HepG2 (cell line): Measurements from ENCODE around the gene SERTAD4. TPM values are rescaled to one million over a fixed set of nuclear protein-coding genes. Genes with fewer than 3 reads are reported as not detected.
"Not testable (repeated sequence)": the region's sequence is repeated elsewhere in the genome, so short reads cannot be mapped to it uniquely, and the experiment has no call there.

Experiments
- ATAC-seq: fragments of 200-7000 bp; cut with Tn5 transposase; 3 replicates; pipeline ENCODE4 v1.9.1; 2020; ENCODE audit warnings: mild to moderate bottlenecking, moderate library complexity
- BruUV-seq: library from RNA; stranded (reverse); fragments of 400-500 nt; replicated peaks from 2 replicates; lab custom pipeline; 2021; lab: Mats Ljungman, UMichigan
- CTCF ChIA-PET: fragments of 300-600 bp; formaldehyde crosslinking; extraction: SDS; loops from one replicate; lab custom pipeline; 2021; ENCODE audit warnings: low total read pairs, inconsistent platforms, low intra/inter-chr PET ratio; lab: Yijun Ruan, JAX
- POLR2A ChIA-PET: fragments of 350-600 bp; sonication (Branson Sonifier 250); formaldehyde crosslinking; loops from one replicate; lab custom pipeline; 2020; ENCODE audit warnings: antibody characterized with exemption, inconsistent platforms; lab: Yijun Ruan, JAX
- DNase-seq: peaks from one replicate; pipeline ENCODE4 v3.0.0-alpha.2; 2015; ENCODE audit warnings: low spot score
- FAIRE-seq: peaks from 3 replicates; lab custom pipeline; 2011; peaks lifted over from hg19 to GRCh38; lab: Jason Lieb, UNC
- H2AFZ ChIP-seq: one replicate; pipeline ENCODE4 v1.6.1; 2011; ENCODE audit warnings: low read length, inconsistent platforms
- H3K27ac ChIP-seq: fragments of 300-600 bp; 3 replicates; pipeline ENCODE4 v1.8.0; 2011; ENCODE audit warnings: mixed run types, mild to moderate bottlenecking, mixed read lengths, low read length, inconsistent platforms; ENCODE audit not compliant: insufficient read depth; ENCODE audit errors: extremely low read length
- H3K27me3 ChIP-seq, 2 experiments: fragments of 200-600 bp in 1 of 2; 2 replicates in 1 of 2; 3 replicates in 1 of 2; pipeline versions ENCODE4 v1.6.0 to v1.8.0; 2011; ENCODE audit warnings: low read length in 2 of 2, mild to moderate bottlenecking in 2 of 2, moderate library complexity in 2 of 2, inconsistent platforms in 1 of 2; ENCODE audit not compliant: insufficient read depth in 2 of 2, control insufficient read depth in 1 of 2
- H3K36me3 ChIP-seq, 2 experiments: fragments of 200-600 bp in 1 of 2; replicated peaks in 1 of 2; 2 replicates in 1 of 2; 3 replicates in 1 of 2; pipeline versions ENCODE4 v1.5.1 to v1.8.0; 2011; ENCODE audit warnings: low read length in 2 of 2, inconsistent platforms in 1 of 2; ENCODE audit not compliant: insufficient read depth in 2 of 2, control insufficient read depth in 1 of 2
- H3K4me1 ChIP-seq: 2 replicates; pipeline ENCODE4 v1.5.1; 2012; ENCODE audit warnings: low read length, inconsistent platforms; ENCODE audit not compliant: insufficient read depth
- H3K4me2 ChIP-seq: 2 replicates; pipeline ENCODE4 v1.6.0; 2011; ENCODE audit warnings: low read depth, low read length, inconsistent platforms
- H3K4me3 ChIP-seq, 3 experiments: fragments of 200-600 bp in 1 of 3; sonication (generic), shearing (Covaris generic) in 1 of 3; replicated peaks in 1 of 3; 2 replicates each; pipeline ENCODE4 v1.5.1; 2011 to 2016; ENCODE audit warnings: low read length in 3 of 3, inconsistent platforms in 2 of 3, low read depth in 2 of 3, mild to moderate bottlenecking in 2 of 3, control low read depth in 1 of 3, mixed read lengths in 1 of 3; ENCODE audit not compliant: insufficient read depth in 1 of 3
- H3K79me2 ChIP-seq: one replicate; pipeline ENCODE4 v1.6.1; 2011; ENCODE audit warnings: low read length, inconsistent platforms; ENCODE audit not compliant: insufficient read depth
- H3K9ac ChIP-seq: 2 replicates; pipeline ENCODE4 v1.6.0; 2011; ENCODE audit warnings: mild to moderate bottlenecking, low read depth, low read length, inconsistent platforms; ENCODE audit not compliant: insufficient read depth
- H3K9me3 ChIP-seq: 2 replicates; pipeline ENCODE4 v1.5.1; 2012; ENCODE audit warnings: mild to moderate bottlenecking, low read length
- H4K20me1 ChIP-seq: 2 replicates; pipeline ENCODE4 v1.6.0; 2011; ENCODE audit warnings: inconsistent platforms, mild to moderate bottlenecking, low read length, moderate library complexity; ENCODE audit not compliant: insufficient read depth
- ARID5B ChIP-seq: IDR thresholded peaks from 2 replicates; pipeline ENCODE4 v1.4.0; 2020; ENCODE audit warnings: mild to moderate bottlenecking, missing genetic modification reagents
- CEBPB ChIP-seq: IDR thresholded peaks from 2 replicates; pipeline ENCODE4 v1.6.1; 2011; ENCODE audit warnings: low read depth, low read length, improper control_type of control experiment, borderline replicate concordance
- MLLT10 ChIP-seq: sonication (generic); formaldehyde crosslinking; IDR thresholded peaks from 2 replicates; pipeline ENCODE4 v1.4.0; 2020; ENCODE audit warnings: missing genetic modification reagents
- SAP130 ChIP-seq: IDR thresholded peaks from 2 replicates; pipeline ENCODE4 v1.6.1; 2016; ENCODE audit warnings: low read depth
- TEAD3 ChIP-seq: optimal IDR thresholded peaks from 2 replicates; pipeline ENCODE3; 2016; ENCODE audit warnings: borderline replicate concordance
- THAP9 ChIP-seq: sonication (generic); formaldehyde crosslinking; IDR thresholded peaks from 2 replicates; pipeline ENCODE4; 2020; ENCODE audit warnings: missing genetic modification reagents, mild to moderate bottlenecking, borderline replicate concordance
- ZNF484 ChIP-seq: sonication (generic); formaldehyde crosslinking; IDR thresholded peaks from 2 replicates; pipeline ENCODE4 v1.5.1; 2020; ENCODE audit warnings: mild to moderate bottlenecking, low read depth, missing genetic modification reagents, borderline replicate concordance
- ZNF567 ChIP-seq: sonication (generic); formaldehyde crosslinking; IDR thresholded peaks from 2 replicates; pipeline ENCODE4 v1.8.1; 2023; ENCODE audit warnings: mild to moderate bottlenecking, missing genetic modification reagents, borderline replicate concordance
- WGBS: methylation state at CpG from one replicate; pipeline ENCODE4 v1.1.6; 2017; ENCODE audit warnings: low lambda C conversion rate; 5-methylcytosine and 5-hydroxymethylcytosine counted together
- in situ Hi-C: cut with HindIII; loops from 2 replicates; pipeline ENCODE4 v1.10.0; 2017; ENCODE audit warnings: low pct_unique_long_range_greater_than_20kb; ENCODE audit not compliant: extremely low pct_ligation_motif_present
- intact Hi-C: fragments of 100-400 bp; cut with micrococcal nuclease; formaldehyde crosslinking; loops from one replicate; pipeline ENCODE4 v1.10.0; 2022; ENCODE audit not compliant: unreplicated experiment
- polyA plus RNA-seq, 8 experiments: library from polyadenylated mRNA; depleted of rRNA in 3 of 8; stranded (reverse) in 7 of 8; unstranded in 1 of 8; fragments of >200 nt; fragmentation: Illumina TruSeq in 4 of 8; extraction: Trizol in 4 of 8; gene quantifications; 2 replicates each; pipeline versions ENCODE4 v1.2.1 to v1.2.3, GENCODE V29; 2011 to 2016; ENCODE audit warnings: low read depth in 4 of 8, missing spikeins in 1 of 8, mixed read lengths in 1 of 8; ENCODE audit not compliant: insufficient read depth in 1 of 8
- total RNA-seq, 5 experiments: library from RNA; depleted of rRNA; stranded (reverse); fragments of >200 nt; fragmentation: Illumina TruSeq; extraction: Trizol; gene quantifications; 2 replicates each; pipeline ENCODE4 v1.2.3, GENCODE V29; 2016; ENCODE audit warnings: low read depth in 1 of 5
- TF ChIP-seq, protein P1 (sequence below): sonication (generic); formaldehyde crosslinking; IDR thresholded peaks from 2 replicates; pipeline ENCODE4 v1.8.1; 2023; ENCODE audit warnings: missing genetic modification reagents, inconsistent platforms, borderline replicate concordance

Gene SERTAD4
- total and polyA plus RNA-seq, 2 of the 13 experiments (the other 11 are each of a cell fraction or from before 2014, with no cell fraction given): not detected

- H2AFZ ChIP-seq, CTCF ChIA-PET, POLR2A ChIA-PET, intact Hi-C loops, ATAC-seq, H4K20me1 ChIP-seq, H3K27ac ChIP-seq, H3K4me2 ChIP-seq, BruUV-seq, H3K9ac ChIP-seq, H3K36me3 ChIP-seq, H3K4me3 ChIP-seq, H3K9me3 ChIP-seq, H3K79me2 ChIP-seq, in situ Hi-C loops, FAIRE-seq: not testable (repeated sequence)
- TF ChIP-seq CEBPB: 0 out of 2 replicates have a peak, but pooled peaks have one; percentile 45
- peak; percentile 19; the same call in 1 of the 2 replicates for TF ChIP-seq ARID5B (CRISPR knock-in tag)
- TF ChIP-seq TEAD3 (CRISPR knock-in tag): peak; percentile 89
- H3K27me3 ChIP-seq: peaks cover 0 to 14% of the 10 kb centered on the region in 2 experiments; a peak in 1 of 5 replicates
- H3K4me1 ChIP-seq: peaks cover 19% of the 10 kb centered on the region
- 2% methylated on average over 4 of the region's 4 CpGs for WGBS
- peak; percentile 66 for DNase-seq
These were observed 32.9 kb downstream of the SERTAD4 start for GRCh38 chr1:210265392-210265955.

GRCh38 chr1:210269981-210270380, 37.4 kb downstream of the SERTAD4 start:
- in situ Hi-C loops: no loop called here
- H2AFZ ChIP-seq: no peak overlapping the region
- peaks cover 10% of the 10 kb centered on the region for H3K4me1 ChIP-seq
- WGBS: 48% methylated on average over 4 of the region's 4 CpGs
- ChIA-PET CTCF (no interaction called here), POLR2A (no interaction called here)
- intact Hi-C loops: no loop called here
- H3K27ac ChIP-seq: no peak overlapping the region
- H3K4me2 ChIP-seq: no peak overlapping the region
- FAIRE-seq (no peak), ATAC-seq (no peak), DNase-seq (no peak)
- no peaks in the 10 kb centered on the region for H3K36me3 ChIP-seq
- no TSS peak for BruUV-seq
- peaks cover 0 to 10% of the 10 kb centered on the region in 2 experiments; a peak in 2 of 5 replicates for H3K27me3 ChIP-seq
- no peak overlapping the region for H3K9ac ChIP-seq
- H4K20me1 ChIP-seq: no peaks in the 10 kb centered on the region
- H3K79me2 ChIP-seq: no peaks in the 10 kb centered on the region
- no peaks in the 10 kb centered on the region for H3K9me3 ChIP-seq
- H3K4me3 ChIP-seq: no peak overlapping the region
- TF ChIP-seq SAP130 (CRISPR knock-in tag): no peak
- TF ChIP-seq, protein P1, sequence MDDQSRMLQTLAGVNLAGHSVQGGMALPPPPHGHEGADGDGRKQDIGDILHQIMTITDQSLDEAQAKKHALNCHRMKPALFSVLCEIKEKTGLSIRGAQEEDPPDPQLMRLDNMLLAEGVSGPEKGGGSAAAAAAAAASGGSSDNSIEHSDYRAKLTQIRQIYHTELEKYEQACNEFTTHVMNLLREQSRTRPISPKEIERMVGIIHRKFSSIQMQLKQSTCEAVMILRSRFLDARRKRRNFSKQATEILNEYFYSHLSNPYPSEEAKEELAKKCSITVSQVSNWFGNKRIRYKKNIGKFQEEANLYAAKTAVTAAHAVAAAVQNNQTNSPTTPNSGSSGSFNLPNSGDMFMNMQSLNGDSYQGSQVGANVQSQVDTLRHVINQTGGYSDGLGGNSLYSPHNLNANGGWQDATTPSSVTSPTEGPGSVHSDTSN (CRISPR knock-in tag): no peak
- TF ChIP-seq THAP9 (CRISPR knock-in tag): no peak
- TF ChIP-seq ZNF484 (CRISPR knock-in tag): no peak
- TF ChIP-seq MLLT10 (CRISPR knock-in tag): no peak
- no peak for TF ChIP-seq ZNF567 (CRISPR knock-in tag)
